Adrenal gland (tissue), 5 donors: ENCODE measurements around the gene BZW2.

Experiments used
- CTCF ChIP-seq, 6 experiments: fragments of 450-650 bp in 4 of 6; fragments of 200-600 bp in 2 of 6; sonication (generic) in 1 of 6; IDR thresholded peaks; 1 replicate in 5 of 6; 2 replicates in 1 of 6; pipeline versions ENCODE4 v1.5.1 to v1.8.0; 2016 to 2021; ENCODE audit warnings: antibody characterized with exemption in 6 of 6, mild to moderate bottlenecking in 2 of 6, moderate library complexity in 1 of 6
- POLR2A ChIP-seq, 2 donors: fragments of 450-650 bp; IDR thresholded peaks; one replicate each; pipeline ENCODE4 v1.6.1; 2017; ENCODE audit warnings: antibody characterized with exemption in 2 of 2, mild to moderate bottlenecking in 2 of 2, moderate library complexity in 1 of 2
- donor health status: DM: no; HTN: no; CAD: no.

DNA sequence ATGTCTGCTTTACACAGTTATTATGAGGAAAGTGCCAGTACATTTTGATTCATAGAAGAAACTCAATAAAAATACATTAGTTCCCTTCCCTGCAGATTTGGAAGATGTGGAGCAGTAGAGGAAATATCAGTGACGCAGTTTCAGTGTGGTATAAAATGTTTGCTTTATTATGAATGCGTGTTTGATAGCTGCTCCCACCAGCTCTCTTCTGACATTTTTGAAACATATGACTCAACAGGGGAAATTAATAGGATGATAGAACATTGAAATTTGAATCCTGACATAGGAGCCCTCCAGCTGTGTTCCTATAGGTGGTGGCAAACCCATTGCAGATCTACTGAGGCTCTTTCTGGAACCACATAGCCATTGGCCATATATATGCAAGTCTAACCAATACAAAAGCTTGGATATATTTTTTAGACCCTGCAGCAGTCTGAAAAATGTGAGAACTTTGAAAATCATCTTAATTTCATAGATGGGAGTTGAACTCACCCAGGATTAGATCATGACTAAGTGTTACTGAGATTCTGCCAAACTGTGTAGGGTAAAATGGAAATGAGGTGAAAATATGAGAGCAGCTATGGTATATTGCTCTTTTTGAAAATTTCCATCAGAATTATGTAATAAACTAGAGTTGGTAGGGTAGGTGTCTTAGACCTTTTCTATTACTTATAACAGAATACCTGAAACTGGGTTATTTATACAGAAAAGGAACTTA lies 47.8 kb downstream of the BZW2 start:
- TF ChIP-seq CTCF (IDR thresholded peaks at IDR 0.05) (no peak), POLR2A (IDR thresholded peaks at IDR 0.05) (no peak)
